Astrocyte of the cerebellum (primary cell): ENCODE results near the gene WLS.

Experiments used
- DNase-seq: peaks from one replicate; pipeline ENCODE4 v3.0.0-alpha.2; 2011; ENCODE audit warnings: low read depth
- H3K4me3 ChIP-seq: 2 replicates; pipeline ENCODE4 v1.5.1; 2011; ENCODE audit warnings: mild to moderate bottlenecking, low read depth, low read length, moderate library complexity
- in situ Hi-C: cut with HindIII; loops from 2 replicates; pipeline ENCODE4 v1.10.0; 2017; ENCODE audit warnings: low sequenced_read_pairs
- TF ChIP-seq, protein P1 (sequence below): IDR thresholded peaks from 2 replicates; pipeline ENCODE4 v1.5.1; 2012; ENCODE audit warnings: low read length, low read depth, moderate library complexity, mild to moderate bottlenecking; ENCODE audit errors: missing control alignments

The WLS gene

DNA sequence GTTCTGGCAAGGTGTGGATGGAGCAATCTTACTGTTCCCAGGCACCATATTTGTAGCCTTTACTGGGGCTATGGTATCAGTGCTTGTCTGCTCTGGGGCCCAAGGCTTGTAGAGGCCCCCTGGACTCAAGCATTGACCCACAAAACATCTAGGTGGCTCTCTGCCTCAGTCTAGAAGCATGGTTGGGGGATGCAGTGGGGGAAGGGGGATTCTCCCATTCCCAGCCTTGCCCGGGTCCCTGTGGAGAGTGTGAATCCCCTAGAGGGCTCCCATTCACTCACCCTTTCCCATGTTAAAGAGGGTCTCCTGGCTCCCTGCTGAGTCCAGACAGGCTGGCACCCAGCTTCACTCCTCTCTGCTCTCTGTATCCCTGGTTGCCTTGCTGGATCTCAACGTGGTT lies 153.7 kb downstream of the WLS start:
- no peak overlapping the region for H3K4me3 ChIP-seq
- TF ChIP-seq, protein P1, sequence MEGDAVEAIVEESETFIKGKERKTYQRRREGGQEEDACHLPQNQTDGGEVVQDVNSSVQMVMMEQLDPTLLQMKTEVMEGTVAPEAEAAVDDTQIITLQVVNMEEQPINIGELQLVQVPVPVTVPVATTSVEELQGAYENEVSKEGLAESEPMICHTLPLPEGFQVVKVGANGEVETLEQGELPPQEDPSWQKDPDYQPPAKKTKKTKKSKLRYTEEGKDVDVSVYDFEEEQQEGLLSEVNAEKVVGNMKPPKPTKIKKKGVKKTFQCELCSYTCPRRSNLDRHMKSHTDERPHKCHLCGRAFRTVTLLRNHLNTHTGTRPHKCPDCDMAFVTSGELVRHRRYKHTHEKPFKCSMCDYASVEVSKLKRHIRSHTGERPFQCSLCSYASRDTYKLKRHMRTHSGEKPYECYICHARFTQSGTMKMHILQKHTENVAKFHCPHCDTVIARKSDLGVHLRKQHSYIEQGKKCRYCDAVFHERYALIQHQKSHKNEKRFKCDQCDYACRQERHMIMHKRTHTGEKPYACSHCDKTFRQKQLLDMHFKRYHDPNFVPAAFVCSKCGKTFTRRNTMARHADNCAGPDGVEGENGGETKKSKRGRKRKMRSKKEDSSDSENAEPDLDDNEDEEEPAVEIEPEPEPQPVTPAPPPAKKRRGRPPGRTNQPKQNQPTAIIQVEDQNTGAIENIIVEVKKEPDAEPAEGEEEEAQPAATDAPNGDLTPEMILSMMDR: no peak
- DNase-seq: no peak
- in situ Hi-C loops: no loop called here
